ENCODE results near the gene EP400. TPM values are rescaled to one million over a fixed set of nuclear protein-coding genes. Genes with fewer than 3 reads are reported as not detected.

EP400 gene
- polyA plus RNA-seq, 1 donor (not counting 4 experiments of a cell fraction or from before 2014, with no cell fraction given): 4.1 TPM

DNA sequence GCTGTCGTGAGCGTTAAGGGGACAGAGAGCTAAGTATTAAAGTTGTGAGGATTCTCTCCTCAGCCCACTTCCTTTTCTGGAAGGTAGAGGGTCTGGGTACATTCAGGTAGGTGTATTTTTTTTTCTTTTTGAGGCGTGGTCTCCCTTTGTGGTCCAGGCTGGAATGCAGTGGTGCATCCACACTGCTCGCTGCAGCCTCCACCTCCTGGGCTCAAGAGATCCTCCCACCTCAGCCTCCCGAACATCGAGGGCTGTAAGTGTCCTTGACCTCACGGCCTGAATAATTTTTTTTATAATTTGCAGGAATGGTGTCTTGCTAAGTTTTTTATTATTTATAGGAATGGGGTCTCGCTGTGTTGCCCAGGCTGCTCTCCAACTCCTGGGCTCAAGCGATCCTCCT lies 19.2 kb upstream of the EP400 start:
- Histone ChIP-seq H3K4me1 (ENCODE audit: control insufficient read depth, extremely low read depth, insufficient read depth, low read length) (peaks cover 8% of the 10 kb centered on the region), H2AFZ (ENCODE audit: control insufficient read depth, low read length) (no peak overlapping the region), H3K4me3 (ENCODE audit: control insufficient read depth in 2 of 3, extremely low read depth in 1 of 3, insufficient read depth in 2 of 3, low read depth in 1 of 3, low read length in 3 of 3) (peak overlapping the region; percentile 82 to 96 (median 94)), H3K4me2 (ENCODE audit: control insufficient read depth, extremely low read depth, insufficient read depth, low read depth, low read length) (peak overlapping the region; percentile 93), H3K9me1 (ENCODE audit: control insufficient read depth, extremely low read depth, insufficient read depth, low read length) (no peaks in the 10 kb centered on the region), H3K79me2 (ENCODE audit: control insufficient read depth, insufficient read depth, low read length) (peaks cover 29% of the 10 kb centered on the region), H3K27ac (ENCODE audit: control insufficient read depth, insufficient read depth, low read length) (no peak overlapping the region), H3K36me3 (ENCODE audit: control insufficient read depth in 2 of 2, extremely low read depth in 1 of 2, insufficient read depth in 2 of 2, low read length in 2 of 2) (peaks cover 17 to 29% of the 10 kb centered on the region in 2 experiments), H3K27me3 (ENCODE audit: control insufficient read depth, extremely low read depth, insufficient read depth, low read length) (no peaks in the 10 kb centered on the region), H3K9ac (ENCODE audit: control insufficient read depth, extremely low read depth, insufficient read depth, low read length) (peak overlapping the region; percentile 87), H3K9me3 (ENCODE audit: control insufficient read depth, low read depth, low read length) (no peaks in the 10 kb centered on the region), H4K20me1 (ENCODE audit: control insufficient read depth, extremely low read depth, insufficient read depth, low read length) (no peaks in the 10 kb centered on the region)
- DNase-seq (ENCODE audit: low read depth, low spot score): no peak
- TF ChIP-seq EZH2 (IDR thresholded peaks at IDR 0.05; ENCODE audit: low read length): no peak
- dilution Hi-C loops (cut with MboI; ENCODE audit: extremely low pct_ligation_motif_present, low sequenced_read_pairs): no loop called here
- FAIRE-seq: no peak

- Histone ChIP-seq H3K36me3 (ENCODE audit: control insufficient read depth in 2 of 2, extremely low read depth in 1 of 2, insufficient read depth in 2 of 2, low read length in 2 of 2) (peaks cover 23 to 29% of the 10 kb centered on the region in 2 experiments), H3K4me3 (ENCODE audit: control insufficient read depth in 2 of 3, extremely low read depth in 1 of 3, insufficient read depth in 2 of 3, low read depth in 1 of 3, low read length in 3 of 3) (no peak overlapping the region), H3K9me3 (ENCODE audit: control insufficient read depth, low read depth, low read length) (no peaks in the 10 kb centered on the region), H3K9ac (ENCODE audit: control insufficient read depth, extremely low read depth, insufficient read depth, low read length) (no peak overlapping the region), H3K27ac (ENCODE audit: control insufficient read depth, insufficient read depth, low read length) (no peak overlapping the region), H3K9me1 (ENCODE audit: control insufficient read depth, extremely low read depth, insufficient read depth, low read length) (no peaks in the 10 kb centered on the region), H2AFZ (ENCODE audit: control insufficient read depth, low read length) (no peak overlapping the region), H3K27me3 (ENCODE audit: control insufficient read depth, extremely low read depth, insufficient read depth, low read length) (no peaks in the 10 kb centered on the region), H3K4me2 (ENCODE audit: control insufficient read depth, extremely low read depth, insufficient read depth, low read depth, low read length) (no peak overlapping the region), H3K79me2 (ENCODE audit: control insufficient read depth, insufficient read depth, low read length) (peaks cover 29% of the 10 kb centered on the region), H3K4me1 (ENCODE audit: control insufficient read depth, extremely low read depth, insufficient read depth, low read length) (peaks cover 8% of the 10 kb centered on the region), H4K20me1 (ENCODE audit: control insufficient read depth, extremely low read depth, insufficient read depth, low read length) (no peaks in the 10 kb centered on the region)
- dilution Hi-C loops (cut with MboI; ENCODE audit: extremely low pct_ligation_motif_present, low sequenced_read_pairs): no loop called here
- TF ChIP-seq EZH2 (IDR thresholded peaks at IDR 0.05; ENCODE audit: low read length): no peak
- TF ChIP-seq, protein P1, sequence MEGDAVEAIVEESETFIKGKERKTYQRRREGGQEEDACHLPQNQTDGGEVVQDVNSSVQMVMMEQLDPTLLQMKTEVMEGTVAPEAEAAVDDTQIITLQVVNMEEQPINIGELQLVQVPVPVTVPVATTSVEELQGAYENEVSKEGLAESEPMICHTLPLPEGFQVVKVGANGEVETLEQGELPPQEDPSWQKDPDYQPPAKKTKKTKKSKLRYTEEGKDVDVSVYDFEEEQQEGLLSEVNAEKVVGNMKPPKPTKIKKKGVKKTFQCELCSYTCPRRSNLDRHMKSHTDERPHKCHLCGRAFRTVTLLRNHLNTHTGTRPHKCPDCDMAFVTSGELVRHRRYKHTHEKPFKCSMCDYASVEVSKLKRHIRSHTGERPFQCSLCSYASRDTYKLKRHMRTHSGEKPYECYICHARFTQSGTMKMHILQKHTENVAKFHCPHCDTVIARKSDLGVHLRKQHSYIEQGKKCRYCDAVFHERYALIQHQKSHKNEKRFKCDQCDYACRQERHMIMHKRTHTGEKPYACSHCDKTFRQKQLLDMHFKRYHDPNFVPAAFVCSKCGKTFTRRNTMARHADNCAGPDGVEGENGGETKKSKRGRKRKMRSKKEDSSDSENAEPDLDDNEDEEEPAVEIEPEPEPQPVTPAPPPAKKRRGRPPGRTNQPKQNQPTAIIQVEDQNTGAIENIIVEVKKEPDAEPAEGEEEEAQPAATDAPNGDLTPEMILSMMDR (optimal IDR thresholded peaks at IDR 0.05 in 1 of 3, IDR thresholded peaks at IDR 0.05 in 1 of 3, conservative IDR thresholded peaks at IDR 0.05 in 1 of 3; ENCODE audit: extremely low read depth in 1 of 3, insufficient read depth in 2 of 3, low read length in 3 of 3): no peak
- FAIRE-seq (no peak), DNase-seq (ENCODE audit: low read depth, low spot score) (no peak)
Observed at GRCh38 chr12:131933387-131933786, 16.4 kb upstream of the EP400 start.

- no peak overlapping the region for H3K27ac ChIP-seq (ENCODE audit: control insufficient read depth, insufficient read depth, low read length)
- TF ChIP-seq, protein P1 (optimal IDR thresholded peaks at IDR 0.05 in 1 of 3, IDR thresholded peaks at IDR 0.05 in 1 of 3, conservative IDR thresholded peaks at IDR 0.05 in 1 of 3; ENCODE audit: extremely low read depth in 1 of 3, insufficient read depth in 2 of 3, low read length in 3 of 3): no peak
- no peak for TF ChIP-seq EZH2 (IDR thresholded peaks at IDR 0.05; ENCODE audit: low read length)
- no peak overlapping the region for H3K4me3 ChIP-seq (ENCODE audit: control insufficient read depth in 2 of 3, extremely low read depth in 1 of 3, insufficient read depth in 2 of 3, low read depth in 1 of 3, low read length in 3 of 3)
- H3K4me1 ChIP-seq (ENCODE audit: control insufficient read depth, extremely low read depth, insufficient read depth, low read length): peaks cover 8% of the 10 kb centered on the region
- no peaks in the 10 kb centered on the region for H3K9me1 ChIP-seq (ENCODE audit: control insufficient read depth, extremely low read depth, insufficient read depth, low read length)
- H4K20me1 ChIP-seq (ENCODE audit: control insufficient read depth, extremely low read depth, insufficient read depth, low read length): no peaks in the 10 kb centered on the region
- no peak for DNase-seq (ENCODE audit: low read depth, low spot score)
- no peaks in the 10 kb centered on the region for H3K9me3 ChIP-seq (ENCODE audit: control insufficient read depth, low read depth, low read length)
- peaks cover 27 to 35% of the 10 kb centered on the region in 2 experiments for H3K36me3 ChIP-seq (ENCODE audit: control insufficient read depth in 2 of 2, extremely low read depth in 1 of 2, insufficient read depth in 2 of 2, low read length in 2 of 2)
- H3K27me3 ChIP-seq (ENCODE audit: control insufficient read depth, extremely low read depth, insufficient read depth, low read length): no peaks in the 10 kb centered on the region
- H2AFZ ChIP-seq (ENCODE audit: control insufficient read depth, low read length): no peak overlapping the region
- dilution Hi-C loops (cut with MboI; ENCODE audit: extremely low pct_ligation_motif_present, low sequenced_read_pairs): no loop called here
- H3K4me2 ChIP-seq (ENCODE audit: control insufficient read depth, extremely low read depth, insufficient read depth, low read depth, low read length): no peak overlapping the region
- FAIRE-seq: no peak
- H3K79me2 ChIP-seq (ENCODE audit: control insufficient read depth, insufficient read depth, low read length): peaks cover 24% of the 10 kb centered on the region
- H3K9ac ChIP-seq (ENCODE audit: control insufficient read depth, extremely low read depth, insufficient read depth, low read length): no peak overlapping the region
Observed at GRCh38 chr12:131934535-131934934, 15.2 kb upstream of the EP400 start.
